ENCODE measurements around the gene OGG1. TPM values are rescaled to one million over a fixed set of nuclear protein-coding genes. Genes with fewer than 3 reads are reported as not detected.

OGG1 gene
- total and polyA plus RNA-seq, 10 of the 15 experiments (the other 5 are each of a cell fraction or from before 2014, with no cell fraction given) = 4.8 to 38.8 (median 27.2) TPM

- TF ChIP-seq BACH1 (IDR thresholded peaks at IDR 0.05; ENCODE audit: borderline replicate concordance) (no peak; the same call in none of the 2 replicates), ZBTB33 (IDR thresholded peaks at IDR 0.05) (no peak; the same call in 1 of the 2 replicates), SREBF2 (IDR thresholded peaks at IDR 0.05; ENCODE audit: low read length) (no peak), SMAD5 (IDR thresholded peaks at IDR 0.05; ENCODE audit: low read depth) (peak; percentile 63), ZBED1 (IDR thresholded peaks at IDR 0.05; ENCODE audit: borderline replicate concordance) (no peak), TBL1XR1 (IDR thresholded peaks at IDR 0.05; ENCODE audit: low read depth, low read length) (peak; percentile 36; the same call in 1 of the 2 replicates), SIX5 (IDR thresholded peaks at IDR 0.05; ENCODE audit: low read depth, low read length, severe bottlenecking) (peak; percentile 47), ZNF274 (IDR thresholded peaks at IDR 0.05; ENCODE audit: insufficient read depth, insufficient read length) (no peak), SMC3 (IDR thresholded peaks at IDR 0.05; ENCODE audit: borderline replicate concordance, low read length) (no peak), E2F8 (IDR thresholded peaks at IDR 0.05; ENCODE audit: low read depth, partially characterized antibody) (peak; percentile 68), YBX1 (IDR thresholded peaks at IDR 0.05) (no peak), RB1 (IDR thresholded peaks at IDR 0.05; ENCODE audit: borderline replicate concordance) (peak; percentile 61; the same call in 1 of the 2 replicates), MTA2 (IDR thresholded peaks at IDR 0.05; ENCODE audit: low read depth) (0 out of 2 replicates have a peak, but pooled peaks have one; percentile 14), IKZF2 (IDR thresholded peaks at IDR 0.05) (no peak; a peak in 1 of 4 replicates), JUNB (IDR thresholded peaks at IDR 0.05) (no peak), TAF1 (IDR thresholded peaks at IDR 0.05; ENCODE audit: borderline replicate concordance, low read depth, low read length) (peak; percentile 94), GATAD2B (conservative IDR thresholded peaks at IDR 0.05; ENCODE audit: low read depth) (peak; percentile 86)
- TF ChIP-seq, protein P1, sequence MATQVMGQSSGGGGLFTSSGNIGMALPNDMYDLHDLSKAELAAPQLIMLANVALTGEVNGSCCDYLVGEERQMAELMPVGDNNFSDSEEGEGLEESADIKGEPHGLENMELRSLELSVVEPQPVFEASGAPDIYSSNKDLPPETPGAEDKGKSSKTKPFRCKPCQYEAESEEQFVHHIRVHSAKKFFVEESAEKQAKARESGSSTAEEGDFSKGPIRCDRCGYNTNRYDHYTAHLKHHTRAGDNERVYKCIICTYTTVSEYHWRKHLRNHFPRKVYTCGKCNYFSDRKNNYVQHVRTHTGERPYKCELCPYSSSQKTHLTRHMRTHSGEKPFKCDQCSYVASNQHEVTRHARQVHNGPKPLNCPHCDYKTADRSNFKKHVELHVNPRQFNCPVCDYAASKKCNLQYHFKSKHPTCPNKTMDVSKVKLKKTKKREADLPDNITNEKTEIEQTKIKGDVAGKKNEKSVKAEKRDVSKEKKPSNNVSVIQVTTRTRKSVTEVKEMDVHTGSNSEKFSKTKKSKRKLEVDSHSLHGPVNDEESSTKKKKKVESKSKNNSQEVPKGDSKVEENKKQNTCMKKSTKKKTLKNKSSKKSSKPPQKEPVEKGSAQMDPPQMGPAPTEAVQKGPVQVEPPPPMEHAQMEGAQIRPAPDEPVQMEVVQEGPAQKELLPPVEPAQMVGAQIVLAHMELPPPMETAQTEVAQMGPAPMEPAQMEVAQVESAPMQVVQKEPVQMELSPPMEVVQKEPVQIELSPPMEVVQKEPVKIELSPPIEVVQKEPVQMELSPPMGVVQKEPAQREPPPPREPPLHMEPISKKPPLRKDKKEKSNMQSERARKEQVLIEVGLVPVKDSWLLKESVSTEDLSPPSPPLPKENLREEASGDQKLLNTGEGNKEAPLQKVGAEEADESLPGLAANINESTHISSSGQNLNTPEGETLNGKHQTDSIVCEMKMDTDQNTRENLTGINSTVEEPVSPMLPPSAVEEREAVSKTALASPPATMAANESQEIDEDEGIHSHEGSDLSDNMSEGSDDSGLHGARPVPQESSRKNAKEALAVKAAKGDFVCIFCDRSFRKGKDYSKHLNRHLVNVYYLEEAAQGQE (IDR thresholded peaks at IDR 0.05; ENCODE audit: low read depth, low read length) = no peak
- TF ChIP-seq, protein P2, sequence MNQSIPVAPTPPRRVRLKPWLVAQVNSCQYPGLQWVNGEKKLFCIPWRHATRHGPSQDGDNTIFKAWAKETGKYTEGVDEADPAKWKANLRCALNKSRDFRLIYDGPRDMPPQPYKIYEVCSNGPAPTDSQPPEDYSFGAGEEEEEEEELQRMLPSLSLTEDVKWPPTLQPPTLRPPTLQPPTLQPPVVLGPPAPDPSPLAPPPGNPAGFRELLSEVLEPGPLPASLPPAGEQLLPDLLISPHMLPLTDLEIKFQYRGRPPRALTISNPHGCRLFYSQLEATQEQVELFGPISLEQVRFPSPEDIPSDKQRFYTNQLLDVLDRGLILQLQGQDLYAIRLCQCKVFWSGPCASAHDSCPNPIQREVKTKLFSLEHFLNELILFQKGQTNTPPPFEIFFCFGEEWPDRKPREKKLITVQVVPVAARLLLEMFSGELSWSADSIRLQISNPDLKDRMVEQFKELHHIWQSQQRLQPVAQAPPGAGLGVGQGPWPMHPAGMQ (IDR thresholded peaks at IDR 0.05; ENCODE audit: borderline replicate concordance) = peak; percentile 72
- TF ChIP-seq, protein P3, sequence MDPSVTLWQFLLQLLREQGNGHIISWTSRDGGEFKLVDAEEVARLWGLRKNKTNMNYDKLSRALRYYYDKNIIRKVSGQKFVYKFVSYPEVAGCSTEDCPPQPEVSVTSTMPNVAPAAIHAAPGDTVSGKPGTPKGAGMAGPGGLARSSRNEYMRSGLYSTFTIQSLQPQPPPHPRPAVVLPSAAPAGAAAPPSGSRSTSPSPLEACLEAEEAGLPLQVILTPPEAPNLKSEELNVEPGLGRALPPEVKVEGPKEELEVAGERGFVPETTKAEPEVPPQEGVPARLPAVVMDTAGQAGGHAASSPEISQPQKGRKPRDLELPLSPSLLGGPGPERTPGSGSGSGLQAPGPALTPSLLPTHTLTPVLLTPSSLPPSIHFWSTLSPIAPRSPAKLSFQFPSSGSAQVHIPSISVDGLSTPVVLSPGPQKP (IDR thresholded peaks at IDR 0.05; ENCODE audit: low read depth, low read length) = peak; percentile 99
Measured at GRCh38 chr3:9792405-9793160, 42.8 kb downstream of the OGG1 start, which contains the start of the genes ARPC4 and TADA3 (continued).

All from GM12878 (cell line).